GM23248 (cell line): Measurements from ENCODE around the gene CELA2B.

Experiments used
- EZH2 ChIP-seq: fragments of 200-600 bp; sonication (generic); IDR thresholded peaks from 2 replicates; pipeline ENCODE4 v1.6.1; 2018; ENCODE audit warnings: antibody characterized with exemption, mild to moderate bottlenecking; ENCODE audit not compliant: insufficient read depth, poor library complexity, severe bottlenecking
- EZH2phosphoT487 ChIP-seq: fragments of 200-600 bp; sonication (generic); IDR thresholded peaks from 2 replicates; pipeline ENCODE4 v1.6.1; 2018; ENCODE audit warnings: antibody characterized with exemption, moderate library complexity, mild to moderate bottlenecking, low read depth; ENCODE audit not compliant: insufficient read depth

DNA sequence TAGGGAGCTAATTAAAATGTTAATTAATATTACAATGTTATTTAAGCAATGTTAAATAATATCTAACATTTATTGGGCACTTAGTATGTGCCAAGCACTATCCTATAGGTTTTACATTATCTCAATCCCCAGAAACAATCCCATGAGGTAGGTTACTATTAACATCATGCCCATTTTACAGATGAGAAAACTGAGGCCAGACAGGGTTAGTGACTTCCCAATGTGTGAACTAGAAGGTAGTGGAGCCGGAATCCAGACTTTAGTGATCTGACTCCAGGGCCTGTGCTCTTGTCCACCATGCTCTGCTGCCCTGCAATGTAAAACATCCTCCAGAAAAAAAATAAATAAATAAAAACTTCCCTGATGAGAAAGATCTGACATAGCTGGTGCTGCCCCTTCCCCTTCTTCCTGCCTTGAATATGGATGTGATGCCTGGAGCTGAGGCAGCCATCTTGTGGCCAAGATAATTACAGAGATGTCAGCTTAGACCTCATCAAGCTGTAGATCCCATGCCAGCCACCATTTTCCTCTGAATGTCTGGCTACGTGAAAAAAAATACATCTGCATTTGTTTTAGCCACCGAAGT lies 26.9 kb upstream of the CELA2B start:
- TF ChIP-seq EZH2 (no peak), EZH2phosphoT487 (no peak)
